ENCODE measurements around the gene MLH3. TPM values are rescaled to one million over a fixed set of nuclear protein-coding genes. Genes with fewer than 3 reads are reported as not detected.

The MLH3 gene
- total RNA-seq, 2 donors from 2014 or later: 18.2 to 23.7 TPM

GRCh38 chr14:74973003-74973653 is 78.1 kb downstream of the MLH3 start:
- DNase-seq: peak in 2 of 4 donors; percentile 27 to 49

DNA sequence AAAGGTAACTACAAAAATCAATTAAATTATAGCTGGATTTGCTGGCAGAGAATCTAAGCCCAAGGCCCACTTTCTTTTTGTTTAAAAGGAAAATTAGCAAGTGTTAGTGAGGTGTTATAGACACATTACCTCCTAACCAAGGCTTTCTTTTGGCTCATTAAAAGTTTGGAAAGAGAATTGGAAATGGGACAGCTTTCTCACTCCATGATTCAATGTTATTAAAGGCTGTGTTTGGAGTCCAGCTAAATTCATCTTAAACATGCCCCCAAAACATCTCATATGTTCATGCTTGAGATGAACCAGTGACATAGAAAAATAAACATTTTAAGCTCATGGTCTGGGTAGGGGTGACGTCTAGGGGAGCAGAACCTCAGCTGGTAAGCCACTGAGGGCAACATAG is 82.5 kb downstream of the MLH3 start:
- Histone ChIP-seq H3K4me3 (no peak overlapping the region), H3K36me3 (replicated peaks in 1 of 2; ENCODE audit: insufficient read depth in 1 of 2, low read depth in 2 of 2) (no peaks in the 10 kb centered on the region), H3K4me1 (no peaks in the 10 kb centered on the region), H3K27ac (no peak overlapping the region), H3K9me3 (no peaks in the 10 kb centered on the region), H3K27me3 (no peaks in the 10 kb centered on the region)
- intact Hi-C loops (cut with DNase I): no loop called here
- 55 to 74% methylated on average over 1 of the region's 1 CpG for WGBS, 2 donors
- no peak for ATAC-seq
- no peak for TF ChIP-seq POLR2A (IDR thresholded peaks at IDR 0.05)
- TF ChIP-seq, protein P1, sequence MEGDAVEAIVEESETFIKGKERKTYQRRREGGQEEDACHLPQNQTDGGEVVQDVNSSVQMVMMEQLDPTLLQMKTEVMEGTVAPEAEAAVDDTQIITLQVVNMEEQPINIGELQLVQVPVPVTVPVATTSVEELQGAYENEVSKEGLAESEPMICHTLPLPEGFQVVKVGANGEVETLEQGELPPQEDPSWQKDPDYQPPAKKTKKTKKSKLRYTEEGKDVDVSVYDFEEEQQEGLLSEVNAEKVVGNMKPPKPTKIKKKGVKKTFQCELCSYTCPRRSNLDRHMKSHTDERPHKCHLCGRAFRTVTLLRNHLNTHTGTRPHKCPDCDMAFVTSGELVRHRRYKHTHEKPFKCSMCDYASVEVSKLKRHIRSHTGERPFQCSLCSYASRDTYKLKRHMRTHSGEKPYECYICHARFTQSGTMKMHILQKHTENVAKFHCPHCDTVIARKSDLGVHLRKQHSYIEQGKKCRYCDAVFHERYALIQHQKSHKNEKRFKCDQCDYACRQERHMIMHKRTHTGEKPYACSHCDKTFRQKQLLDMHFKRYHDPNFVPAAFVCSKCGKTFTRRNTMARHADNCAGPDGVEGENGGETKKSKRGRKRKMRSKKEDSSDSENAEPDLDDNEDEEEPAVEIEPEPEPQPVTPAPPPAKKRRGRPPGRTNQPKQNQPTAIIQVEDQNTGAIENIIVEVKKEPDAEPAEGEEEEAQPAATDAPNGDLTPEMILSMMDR (IDR thresholded peaks at IDR 0.05): no peak
- no peak for DNase-seq

More at GRCh38 chr14:74973003-74973653, 78.1 kb downstream of the MLH3 start:
- intact Hi-C loops (cut with DNase I): no loop called here
- no peaks in the 10 kb centered on the region for H3K4me1 ChIP-seq
- no peak for TF ChIP-seq POLR2A (IDR thresholded peaks at IDR 0.05)
- TF ChIP-seq, protein P1 (IDR thresholded peaks at IDR 0.05): no peak
- H3K27me3 ChIP-seq: no peaks in the 10 kb centered on the region
- no peak overlapping the region for H3K4me3 ChIP-seq
- no peak overlapping the region for H3K27ac ChIP-seq
- WGBS, 2 donors: 72% methylated on average over 13 of the region's 15 CpGs; no CpG with 5 or more reads in 1 of the 2 donors
- no peaks in the 10 kb centered on the region for H3K9me3 ChIP-seq
- H3K36me3 ChIP-seq (replicated peaks in 1 of 2; ENCODE audit: insufficient read depth in 1 of 2, low read depth in 2 of 2): no peaks in the 10 kb centered on the region
- peak; percentile 49 for ATAC-seq

GRCh38 chr14:74965486-74966153 is 85.6 kb downstream of the MLH3 start:
- intact Hi-C loops (cut with DNase I): no loop called here
- WGBS, 2 donors: 69 to 77% methylated on average over 5 of the region's 5 CpGs
- H3K4me1 ChIP-seq: no peaks in the 10 kb centered on the region
- no peak overlapping the region for H3K4me3 ChIP-seq
- ATAC-seq: no peak
- TF ChIP-seq, protein P1 (IDR thresholded peaks at IDR 0.05): no peak
- TF ChIP-seq POLR2A (IDR thresholded peaks at IDR 0.05): no peak
- H3K27me3 ChIP-seq: no peaks in the 10 kb centered on the region
- no peaks in the 10 kb centered on the region for H3K36me3 ChIP-seq (replicated peaks in 1 of 2; ENCODE audit: insufficient read depth in 1 of 2, low read depth in 2 of 2)
- no peak overlapping the region for H3K27ac ChIP-seq
- H3K9me3 ChIP-seq: no peaks in the 10 kb centered on the region
- DNase-seq: no peak

DNA sequence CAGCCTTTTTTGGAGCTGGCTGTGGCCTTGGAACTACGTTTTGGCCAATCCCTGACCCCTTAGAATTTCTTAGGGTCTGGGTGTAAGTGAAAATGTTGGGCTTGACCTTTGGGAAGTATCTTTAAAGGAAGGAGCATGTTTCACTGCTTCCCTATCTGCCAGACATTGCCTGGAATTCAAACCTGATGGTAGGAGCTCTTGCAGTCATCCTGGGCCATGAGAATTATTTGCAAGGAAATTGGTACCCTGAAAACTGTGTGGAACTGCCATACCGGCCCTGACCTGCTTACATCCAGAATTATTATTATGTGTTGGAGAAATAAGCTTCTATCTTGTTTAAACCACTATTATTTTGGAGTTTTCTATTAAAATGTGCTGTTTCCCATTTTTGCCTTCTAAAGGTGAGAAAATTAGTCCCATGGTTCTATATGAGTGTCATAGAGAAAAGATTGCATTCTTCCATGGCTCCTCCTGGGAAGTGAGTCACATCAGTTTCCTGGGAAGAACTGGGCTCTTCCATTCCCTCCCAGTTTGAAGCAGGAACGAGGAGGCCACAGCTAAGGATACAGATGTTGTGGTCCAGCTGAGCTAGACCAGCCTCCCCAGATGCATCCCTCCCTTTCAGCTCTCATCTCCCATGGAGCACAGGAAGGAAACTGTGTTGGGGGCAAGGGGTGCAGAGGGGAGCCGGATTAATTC is 86.3 kb downstream of the MLH3 start:
- Histone ChIP-seq H3K9me3 (no peaks in the 10 kb centered on the region), H3K27me3 (no peaks in the 10 kb centered on the region), H3K36me3 (replicated peaks in 1 of 2; ENCODE audit: insufficient read depth in 1 of 2, low read depth in 2 of 2) (no peaks in the 10 kb centered on the region), H3K27ac (no peak overlapping the region), H3K4me1 (no peaks in the 10 kb centered on the region), H3K4me3 (no peak overlapping the region)
- no peak for TF ChIP-seq POLR2A (IDR thresholded peaks at IDR 0.05)
- TF ChIP-seq, protein P1 (IDR thresholded peaks at IDR 0.05): no peak
- intact Hi-C loops (cut with DNase I): no loop called here
- DNase-seq (no peak), ATAC-seq (no peak)
- 53 to 58% methylated on average over 4 of the region's 4 CpGs for WGBS, 2 donors

Small RNAs within 50 kb of the gene (small RNA-seq; reads per million reads assigned to genes)
- gene RNU6-689P: not detected

Other genes with a start within 250 kb of the MLH3 start
- under 1 TPM in 1 of 2 donors, not detected in 1; 0.52 TPM for gene PROX2, start 175.3 kb downstream of the MLH3 start, total RNA-seq
- 10 to 100 TPM; 33.7 to 36.3 TPM for gene DLST, start 169.6 kb downstream of the MLH3 start, total RNA-seq
- gene RPS6KL1, start 128.2 kb downstream of the MLH3 start, total RNA-seq: 10 to 100 TPM in 1 of 2 donors, 1 to 10 TPM in 1; 8.0 to 16.2 TPM
- gene PGF, start 95.9 kb downstream of the MLH3 start, total RNA-seq: 1 to 10 TPM; 2.3 to 6.6 TPM
- gene EIF2B2, start 48.5 kb downstream of the MLH3 start, total RNA-seq: 10 to 100 TPM; 12.9 to 17.1 TPM
- gene ACYP1, start 12.6 kb upstream of the MLH3 start, total RNA-seq: 1 to 10 TPM; 8.3 to 9.9 TPM
- 1 to 10 TPM; 7.3 to 7.8 TPM for gene ZC2HC1C, start 18.2 kb upstream of the MLH3 start, total RNA-seq
- 10 to 100 TPM; 26.4 to 38.4 TPM for gene NEK9, start 75.6 kb upstream of the MLH3 start, total RNA-seq
- 100 to 1,000 TPM; 150 to 243 TPM for gene TMED10, start 125.1 kb upstream of the MLH3 start, total RNA-seq
- 1,000 to 10,000 TPM in 1 of 2 donors, 100 to 1,000 TPM in 1; 412 to 1,093 TPM for gene FOS, start 227.4 kb upstream of the MLH3 start, total RNA-seq

All from body of pancreas (tissue), 4 donors.